Measurements from ENCODE around the gene ZNF740. TPM values are rescaled to one million over a fixed set of nuclear protein-coding genes. Genes with fewer than 3 reads are reported as not detected.
"Not testable (repeated sequence)": the region's sequence is repeated elsewhere in the genome, so short reads cannot be mapped to it uniquely, and the experiment has no call there.

The ZNF740 gene
- total RNA-seq, 2 donors from 2014 or later, result 5.9 to 7.4 TPM

DNA sequence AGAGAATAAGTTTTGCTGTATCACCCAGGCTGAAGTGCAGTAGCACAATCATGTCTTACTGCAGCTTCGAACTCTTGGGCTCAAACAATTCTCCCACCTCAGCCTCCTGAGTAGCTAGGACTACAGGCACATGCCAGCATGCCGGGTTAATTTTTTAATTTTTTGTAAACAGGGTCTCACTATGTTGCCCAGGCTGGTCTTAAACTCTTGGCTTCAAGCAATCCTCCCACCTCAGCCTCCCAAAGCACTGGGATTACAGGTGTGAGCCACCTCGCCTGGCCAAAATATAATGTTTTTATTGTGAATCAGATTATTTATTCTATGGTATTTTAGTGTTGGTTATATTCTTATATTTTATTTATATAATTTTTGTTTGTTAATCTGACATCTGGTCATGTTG lies 3.8 kb upstream of the ZNF740 start:
- Histone ChIP-seq H3K36me3 (peaks cover under 1% of the 10 kb centered on the region), H3K9me3 (no peaks in the 10 kb centered on the region)

DNA sequence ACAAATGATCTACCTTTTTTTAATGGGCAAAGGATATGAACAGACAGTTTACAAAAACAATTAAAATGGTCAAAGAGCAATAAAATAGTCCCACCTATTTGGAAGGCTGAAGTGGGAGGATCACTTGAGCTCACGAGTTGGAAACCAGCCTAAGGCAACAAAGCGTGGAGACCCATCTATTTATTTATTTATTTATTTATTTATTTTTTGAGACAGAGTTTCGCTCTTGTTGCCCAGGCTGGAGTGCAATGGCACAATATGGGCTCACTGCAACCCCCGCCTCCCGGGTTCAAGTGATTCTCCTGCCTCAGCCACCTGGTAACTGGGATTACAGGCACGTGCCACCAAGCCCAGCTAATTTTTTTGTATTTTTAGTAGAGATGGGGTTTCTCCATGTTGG lies 3.1 kb upstream of the ZNF740 start:
- not testable (repeated sequence) for H3K27ac ChIP-seq; H3K36me3 ChIP-seq; H3K4me3 ChIP-seq; H3K9me3 ChIP-seq; DNase-seq (ENCODE audit: low spot score); H3K27me3 ChIP-seq
- peaks cover 0 to 31% of the 10 kb centered on the region in 2 donors for H3K4me1 ChIP-seq

More for the DNA sequence above, 3.8 kb upstream of the ZNF740 start:
- Histone ChIP-seq H3K4me1 (peaks cover 0 to 24% of the 10 kb centered on the region in 2 donors), H3K27me3 (no peaks in the 10 kb centered on the region), H3K4me3 (no peak overlapping the region), H3K27ac (no peak overlapping the region)
- TF ChIP-seq, protein P1, sequence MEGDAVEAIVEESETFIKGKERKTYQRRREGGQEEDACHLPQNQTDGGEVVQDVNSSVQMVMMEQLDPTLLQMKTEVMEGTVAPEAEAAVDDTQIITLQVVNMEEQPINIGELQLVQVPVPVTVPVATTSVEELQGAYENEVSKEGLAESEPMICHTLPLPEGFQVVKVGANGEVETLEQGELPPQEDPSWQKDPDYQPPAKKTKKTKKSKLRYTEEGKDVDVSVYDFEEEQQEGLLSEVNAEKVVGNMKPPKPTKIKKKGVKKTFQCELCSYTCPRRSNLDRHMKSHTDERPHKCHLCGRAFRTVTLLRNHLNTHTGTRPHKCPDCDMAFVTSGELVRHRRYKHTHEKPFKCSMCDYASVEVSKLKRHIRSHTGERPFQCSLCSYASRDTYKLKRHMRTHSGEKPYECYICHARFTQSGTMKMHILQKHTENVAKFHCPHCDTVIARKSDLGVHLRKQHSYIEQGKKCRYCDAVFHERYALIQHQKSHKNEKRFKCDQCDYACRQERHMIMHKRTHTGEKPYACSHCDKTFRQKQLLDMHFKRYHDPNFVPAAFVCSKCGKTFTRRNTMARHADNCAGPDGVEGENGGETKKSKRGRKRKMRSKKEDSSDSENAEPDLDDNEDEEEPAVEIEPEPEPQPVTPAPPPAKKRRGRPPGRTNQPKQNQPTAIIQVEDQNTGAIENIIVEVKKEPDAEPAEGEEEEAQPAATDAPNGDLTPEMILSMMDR (IDR thresholded peaks at IDR 0.05), result no peak
- no peak for DNase-seq (ENCODE audit: low spot score)

DNA sequence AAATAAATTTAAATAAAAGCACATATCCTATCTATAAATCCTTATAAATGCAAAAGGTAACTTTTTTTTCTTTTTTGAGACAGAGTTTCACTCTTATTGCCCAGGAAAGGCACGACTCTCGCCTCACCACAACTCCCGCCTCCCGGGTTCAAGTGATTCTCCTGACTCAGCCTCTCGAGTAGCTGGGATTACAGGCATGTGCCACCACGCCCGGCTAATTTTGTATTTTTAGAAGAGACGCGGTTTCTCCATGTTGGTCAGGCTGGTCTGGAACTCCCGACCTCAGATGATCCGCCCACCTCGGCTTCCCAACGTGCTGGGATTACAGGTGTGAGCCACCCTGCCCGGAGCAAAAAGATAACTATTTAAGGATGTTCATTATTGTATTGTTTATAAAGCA lies 1.7 kb upstream of the ZNF740 start:
- H3K9me3 ChIP-seq; H3K4me3 ChIP-seq; H3K27ac ChIP-seq; DNase-seq (ENCODE audit: low spot score); H3K27me3 ChIP-seq: not testable (repeated sequence)
- Histone ChIP-seq H3K36me3 (peaks cover 18% of the 10 kb centered on the region), H3K4me1 (peaks cover 0 to 43% of the 10 kb centered on the region in 2 donors)

DNA sequence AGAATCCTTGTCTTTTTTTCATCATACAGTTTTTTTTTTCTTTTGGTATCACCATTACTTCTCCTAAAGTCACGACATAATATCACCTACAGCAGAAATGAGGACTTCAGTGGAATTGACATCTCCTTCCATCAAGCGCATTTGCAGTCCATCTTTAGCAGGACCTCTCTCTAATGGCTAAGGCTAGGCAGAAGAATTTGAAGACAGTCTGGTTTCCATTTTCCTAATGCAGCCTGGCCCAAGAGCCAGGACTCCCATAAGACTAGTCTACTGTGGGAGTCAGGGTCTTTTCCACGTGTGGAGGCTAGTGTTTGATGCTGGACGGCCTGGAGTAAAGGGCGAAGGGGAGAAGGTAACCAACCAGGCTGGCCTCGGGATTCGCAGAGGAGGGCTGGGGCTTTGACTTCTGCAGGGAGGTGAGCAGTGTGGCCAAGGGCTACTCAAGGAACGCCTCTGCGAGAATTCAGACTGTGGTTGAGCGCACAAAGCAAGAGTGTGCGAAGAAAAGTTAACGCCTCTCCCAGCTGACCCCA lies 769 bp upstream of the ZNF740 start:
- Histone ChIP-seq H3K4me3 (peak overlapping the region; percentile 67 to 90), H3K27me3 (no peaks in the 10 kb centered on the region), H3K27ac (peak overlapping the region; percentile 89 to 95), H3K36me3 (peaks cover 27% of the 10 kb centered on the region), H3K4me1 (peaks cover 0 to 50% of the 10 kb centered on the region in 2 donors), H3K9me3 (no peaks in the 10 kb centered on the region)
- TF ChIP-seq, protein P1 (IDR thresholded peaks at IDR 0.05), result no peak
- no peak for DNase-seq (ENCODE audit: low spot score)

DNA sequence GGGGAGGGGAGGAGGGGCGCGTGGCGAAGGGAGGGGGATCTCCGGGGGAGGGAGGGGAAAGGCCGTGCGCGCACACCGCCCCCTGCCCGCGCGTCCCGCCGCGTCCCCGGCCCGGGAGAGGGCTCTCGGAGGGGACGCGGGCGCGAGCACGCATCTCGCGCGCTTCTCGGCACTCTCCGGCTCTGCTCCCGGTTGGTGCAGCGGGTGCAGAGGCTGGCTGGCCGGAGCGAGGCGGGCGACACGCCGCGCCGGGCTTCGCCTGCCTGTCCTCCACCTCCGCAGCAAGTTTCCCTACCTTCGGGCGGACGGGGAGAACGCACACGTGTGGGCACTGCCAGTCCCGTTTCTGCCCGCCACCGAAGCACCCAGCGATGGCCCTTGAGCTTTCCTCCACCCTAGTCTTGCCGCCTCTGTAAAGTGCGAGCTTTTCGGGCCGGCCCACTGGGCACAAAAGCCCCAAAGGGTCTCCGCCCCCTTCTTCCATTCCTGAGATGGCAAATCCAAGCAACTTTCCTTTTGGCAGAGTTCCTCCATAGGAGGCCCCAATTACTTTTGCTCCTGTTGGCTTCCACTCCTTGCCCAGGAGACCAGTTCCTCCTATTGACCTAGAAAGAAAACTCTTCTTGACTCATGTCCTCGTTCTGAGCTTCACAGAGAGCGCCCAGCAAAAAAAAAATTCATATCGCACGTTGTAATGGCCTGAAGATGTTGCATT lies 566 bp downstream of the ZNF740 start:
- peak overlapping the region; percentile 89 to 95 for H3K27ac ChIP-seq
- H3K27me3 ChIP-seq, result no peaks in the 10 kb centered on the region
- H3K4me3 ChIP-seq, result peak overlapping the region; percentile 67 to 90
- TF ChIP-seq, protein P1 (IDR thresholded peaks at IDR 0.05), result peak in 1 of 2 donors; percentile 35
- H3K4me1 ChIP-seq, result peaks cover 0 to 44% of the 10 kb centered on the region in 2 donors
- no peak for DNase-seq (ENCODE audit: low spot score)
- peaks cover 41% of the 10 kb centered on the region for H3K36me3 ChIP-seq
- H3K9me3 ChIP-seq, result no peaks in the 10 kb centered on the region

DNA sequence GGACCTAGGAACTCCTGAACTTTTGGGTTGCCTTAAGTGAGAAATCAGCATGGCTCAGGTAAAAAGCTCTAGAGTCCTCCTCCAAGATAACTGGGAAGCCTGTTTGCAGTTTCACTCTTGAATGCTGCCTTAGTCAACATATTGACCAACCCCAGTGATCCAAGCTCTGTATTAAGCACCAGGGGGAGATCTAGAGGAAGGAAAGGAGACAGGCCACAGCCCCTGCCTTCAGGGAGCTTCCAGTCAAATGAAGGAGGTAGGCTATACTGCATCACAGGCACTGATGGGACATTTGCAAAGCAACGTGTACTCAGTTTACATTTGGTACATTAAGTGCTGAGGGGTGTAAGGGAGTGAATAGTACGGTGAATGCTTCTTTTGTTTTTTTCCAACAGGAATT lies 1.4 kb downstream of the ZNF740 start:
- no peak for DNase-seq (ENCODE audit: low spot score)
- peaks cover 49% of the 10 kb centered on the region for H3K36me3 ChIP-seq
- peaks cover 0 to 44% of the 10 kb centered on the region in 2 donors for H3K4me1 ChIP-seq
- no peaks in the 10 kb centered on the region for H3K9me3 ChIP-seq
- no peak overlapping the region for H3K27ac ChIP-seq
- TF ChIP-seq, protein P1 (IDR thresholded peaks at IDR 0.05), result no peak
- no peaks in the 10 kb centered on the region for H3K27me3 ChIP-seq
- peak overlapping the region in 1 of 2 donors; percentile 90 for H3K4me3 ChIP-seq
